Limb (tissue), 2 donors: ENCODE data around the gene GALNT2.

ENCODE experiments used
- DNase-seq, 2 donors: peaks; one replicate each; pipeline ENCODE4 v3.0.0-alpha.2; 2016; ENCODE audit errors: extremely low spot score in 2 of 2

The GALNT2 gene

DNA sequence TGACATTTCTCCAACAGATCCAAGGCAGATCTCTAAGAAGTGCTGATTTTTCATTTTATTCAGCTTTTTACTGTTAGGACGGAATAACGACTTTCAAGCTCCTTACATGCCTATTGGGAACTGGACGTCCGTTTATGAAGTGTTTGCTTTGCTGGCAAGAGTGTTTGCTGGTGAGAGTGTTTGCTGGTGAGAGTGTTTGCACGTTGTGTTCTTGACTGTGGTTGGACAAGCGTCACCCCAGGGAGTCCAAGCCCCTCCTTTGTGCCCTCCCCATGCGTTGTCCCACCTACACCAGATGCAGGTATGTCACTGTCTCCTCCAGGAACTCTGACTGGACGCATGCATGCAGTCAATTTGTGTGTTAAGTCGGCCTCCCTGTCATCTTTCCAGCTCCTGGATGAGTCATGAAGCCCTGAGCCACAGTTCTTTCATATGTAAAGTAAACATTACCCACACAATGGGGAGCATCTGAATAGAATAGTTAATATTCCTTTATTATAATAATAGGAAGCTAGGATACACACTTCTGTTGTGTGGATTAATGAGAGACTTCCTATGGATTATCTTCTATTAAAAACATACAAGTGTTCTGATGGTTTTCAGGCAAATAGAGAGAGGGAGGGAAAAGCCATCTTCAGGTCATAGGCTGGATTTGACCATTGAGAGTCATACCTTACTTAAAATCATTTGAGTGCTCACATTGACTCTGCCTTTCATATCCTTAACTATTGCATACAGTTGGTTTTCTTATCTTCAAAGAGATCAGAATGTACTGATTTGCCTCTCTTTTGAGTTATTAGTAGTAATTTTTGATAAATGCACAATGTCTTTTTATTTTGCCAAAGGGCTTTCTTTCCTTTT, 119.2 kb downstream of the GALNT2 start:
- no peak for DNase-seq

- DNase-seq: no peak
Measured at GRCh38 chr1:230186874-230187273, 119.8 kb downstream of the GALNT2 start.

DNA sequence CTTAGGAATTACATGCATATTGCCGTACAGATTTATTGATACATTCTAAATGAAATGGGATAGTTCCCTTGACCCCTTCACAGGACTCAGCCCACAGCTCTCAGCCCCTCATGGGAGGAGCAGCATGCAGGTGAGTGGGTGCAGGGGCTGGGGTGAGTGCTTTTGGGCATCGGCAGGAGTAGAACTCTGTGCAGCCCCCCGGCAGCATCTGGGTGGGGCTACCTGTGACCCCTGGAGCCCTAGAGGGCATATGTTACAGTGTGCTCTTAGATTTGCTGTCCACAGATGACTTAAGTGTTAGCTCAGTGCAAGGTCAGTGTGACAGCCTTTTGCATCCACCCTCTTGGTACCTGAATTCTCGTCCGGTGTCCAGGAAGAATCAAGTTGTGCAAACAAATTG, 120.3 kb downstream of the GALNT2 start:
- peak in 1 of 2 donors; percentile 11 for DNase-seq

- DNase-seq: peak in 1 of 2 donors; percentile 5
Measured at GRCh38 chr1:230188826-230189225, 121.8 kb downstream of the GALNT2 start.

- peak in 1 of 2 donors; percentile 4 for DNase-seq
Measured at GRCh38 chr1:230189341-230189740, 122.3 kb downstream of the GALNT2 start.

- no peak for DNase-seq
Measured at GRCh38 chr1:230189824-230190223, 122.8 kb downstream of the GALNT2 start.

- DNase-seq: peak in 1 of 2 donors; percentile 10
Measured at GRCh38 chr1:230191079-230191804, 124.2 kb downstream of the GALNT2 start.

- peak in 1 of 2 donors; percentile 10 for DNase-seq
Measured at GRCh38 chr1:230191855-230192254, 124.8 kb downstream of the GALNT2 start.

DNA sequence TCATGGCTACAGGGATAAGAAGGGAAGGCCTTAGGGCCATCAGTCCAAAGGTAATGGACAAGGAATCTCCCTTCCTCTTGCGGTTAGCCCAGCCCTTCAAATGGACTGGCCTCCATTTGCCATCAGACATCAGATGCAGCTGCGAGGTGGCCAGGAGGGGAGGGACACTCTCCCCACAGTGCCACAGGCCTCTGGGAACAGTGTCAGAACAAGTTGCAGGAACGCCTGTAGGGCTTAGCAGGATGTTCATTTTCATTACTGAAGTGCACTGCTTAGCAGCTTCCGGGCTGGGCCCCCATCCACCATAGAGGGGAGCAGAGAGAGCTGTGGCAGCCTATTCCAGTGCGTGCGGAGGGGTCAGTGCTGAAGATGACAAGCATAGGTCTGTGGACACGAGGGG, 127.5 kb downstream of the GALNT2 start:
- DNase-seq: no peak

DNA sequence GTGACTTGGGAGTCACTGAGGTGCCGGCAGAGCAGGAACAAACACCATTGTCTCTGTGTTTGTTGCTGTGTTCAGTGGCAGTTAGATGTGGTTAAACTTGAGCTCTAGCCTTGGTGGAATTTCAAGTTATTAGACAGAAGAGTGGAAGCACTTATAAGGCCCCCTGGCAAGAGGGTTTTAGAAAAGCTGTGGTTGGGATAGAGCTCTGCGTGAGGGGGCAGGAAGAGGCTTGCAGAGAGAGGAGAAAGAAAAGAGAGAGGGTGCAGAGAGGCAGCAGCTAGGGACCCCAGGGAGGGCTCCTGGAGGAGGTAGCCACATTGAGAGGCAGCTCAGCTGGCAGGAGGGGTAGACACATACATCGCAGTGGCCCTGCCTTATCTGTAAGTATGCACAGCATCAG, 128.2 kb downstream of the GALNT2 start:
- DNase-seq: no peak

DNA sequence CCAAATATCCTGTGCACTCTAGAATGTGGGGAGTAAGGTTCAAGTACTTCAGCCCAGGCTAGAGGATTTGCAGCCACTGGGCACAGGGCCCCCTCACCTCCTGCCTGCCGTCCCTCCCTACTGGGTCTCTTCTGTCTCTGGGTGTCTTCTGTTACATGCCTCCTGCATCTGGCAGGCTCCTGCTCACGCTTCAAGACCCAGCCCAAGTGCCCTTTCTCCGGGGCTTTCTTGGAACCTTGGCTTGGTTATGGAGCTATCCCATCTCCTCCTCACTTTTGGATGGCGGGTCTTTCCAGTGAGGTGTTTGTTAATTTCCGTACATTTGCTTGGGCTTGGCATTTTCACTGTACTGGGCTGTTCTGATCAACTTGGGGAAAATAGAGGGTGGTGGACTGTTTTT, 129.0 kb downstream of the GALNT2 start:
- DNase-seq: no peak

- no peak for DNase-seq
Measured at GRCh38 chr1:230197644-230198567, 130.9 kb downstream of the GALNT2 start.

- DNase-seq: no peak
Measured at GRCh38 chr1:230199034-230199433, 132.0 kb downstream of the GALNT2 start.

GRCh38 chr1:230199554-230199953, 132.5 kb downstream of the GALNT2 start:
- no peak for DNase-seq

- DNase-seq: no peak
Measured at GRCh38 chr1:230200276-230200675, 133.2 kb downstream of the GALNT2 start.

DNA sequence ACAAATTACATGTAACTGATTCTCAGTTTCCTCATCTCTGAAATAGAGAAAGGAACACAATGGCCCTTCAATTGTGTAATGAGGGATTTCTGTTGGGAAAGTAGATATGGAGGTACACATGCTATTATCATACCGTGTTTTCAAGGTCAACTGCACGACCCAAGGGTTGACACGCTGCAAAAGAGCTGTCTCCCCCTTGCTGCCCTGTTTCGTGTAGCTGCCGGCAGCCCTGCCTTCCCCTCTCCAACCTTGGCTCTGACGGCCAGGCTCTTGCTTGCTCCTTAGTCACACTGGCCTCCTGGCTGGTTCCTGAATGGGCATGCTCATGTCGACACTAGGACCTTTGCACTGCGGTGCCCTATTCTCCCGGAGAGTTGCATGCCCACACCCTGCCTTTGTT, 134.4 kb downstream of the GALNT2 start:
- DNase-seq: no peak

- DNase-seq: no peak
Measured at GRCh38 chr1:230204842-230205241, 137.8 kb downstream of the GALNT2 start.

DNA sequence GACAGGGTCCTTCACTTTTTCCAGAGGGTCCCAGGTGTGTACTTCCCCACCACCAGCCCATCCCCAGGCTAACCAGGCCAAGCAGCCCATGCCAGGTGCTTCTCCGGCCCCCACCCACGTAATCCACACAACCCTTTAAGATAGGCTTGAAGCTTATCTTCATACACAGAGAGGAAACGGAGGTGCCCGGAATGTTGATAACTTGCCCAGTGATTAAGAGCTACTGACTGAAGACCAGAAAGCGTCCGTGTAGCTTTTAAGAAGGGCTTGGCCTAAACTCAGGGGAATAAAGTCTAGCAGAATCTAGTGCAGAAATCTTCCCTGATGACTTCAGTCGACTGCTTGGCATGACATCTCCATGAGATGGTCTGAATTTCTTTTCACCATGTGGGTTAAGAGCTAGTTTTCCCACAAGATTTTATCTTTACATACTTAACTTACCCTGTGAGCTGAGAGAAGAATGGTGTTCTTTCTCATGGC, 138.7 kb downstream of the GALNT2 start:
- no peak for DNase-seq

DNA sequence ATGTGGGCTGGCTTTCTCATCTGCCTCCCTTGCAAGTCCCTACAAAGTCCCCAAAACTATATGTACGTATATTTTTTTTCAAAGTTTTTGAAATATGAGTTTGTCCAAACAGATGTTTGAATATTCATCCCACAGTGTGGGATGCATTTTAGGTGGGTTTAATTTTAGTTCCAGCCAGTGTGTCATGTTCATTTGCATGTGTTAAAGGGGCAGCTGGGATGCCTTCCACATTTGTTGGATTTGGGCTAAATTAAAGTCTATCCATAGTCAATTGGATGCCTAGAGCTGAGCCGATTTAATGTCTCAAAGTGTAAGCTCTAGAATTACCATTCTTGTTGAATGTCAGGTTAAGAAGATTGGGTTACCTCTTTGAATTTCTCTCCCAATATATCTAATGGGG, 139.2 kb downstream of the GALNT2 start:
- DNase-seq: no peak

DNA sequence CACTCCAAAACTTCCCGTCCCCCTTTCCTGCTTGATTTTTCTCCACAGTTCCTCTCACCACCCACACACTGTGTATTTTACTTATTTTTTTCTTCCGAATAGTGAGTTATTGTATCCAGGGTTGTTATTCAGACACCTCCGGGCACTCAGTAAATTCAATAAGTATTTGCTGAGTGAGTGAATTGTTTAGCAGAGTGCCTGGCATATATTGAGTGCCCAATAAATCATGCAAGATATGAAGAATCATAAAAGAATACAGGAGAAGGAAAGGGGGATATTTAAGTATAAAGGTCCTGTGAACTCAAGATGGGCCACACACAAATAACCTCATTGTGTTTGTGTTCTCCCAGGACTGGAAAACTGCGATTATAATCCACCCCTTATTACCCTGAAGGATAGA, 139.9 kb downstream of the GALNT2 start:
- DNase-seq: no peak

DNA sequence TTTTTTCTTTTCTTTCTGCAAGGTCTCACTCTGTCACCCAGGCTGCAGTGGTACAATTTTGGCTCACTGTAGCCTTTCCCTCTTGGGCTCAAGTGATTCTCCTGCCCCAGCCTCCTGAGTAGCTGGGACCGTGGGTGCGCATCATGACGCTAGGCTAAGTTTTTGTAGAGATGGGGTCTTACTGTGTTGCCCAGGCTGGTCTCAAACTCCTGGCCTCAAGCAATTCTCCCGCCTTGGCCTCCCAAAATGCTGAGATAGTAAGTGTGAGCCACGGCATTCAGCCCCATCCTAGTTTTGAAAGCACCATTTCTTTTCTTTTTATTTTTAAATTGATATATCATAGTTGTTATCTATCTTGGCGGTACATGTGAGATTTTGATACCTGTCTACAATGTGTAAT, 140.6 kb downstream of the GALNT2 start:
- DNase-seq: no peak
